Fibroblast of the aortic adventitia (primary cell): Measurements from ENCODE around the gene APOL4. TPM values are rescaled to one million over a fixed set of nuclear protein-coding genes. Genes with fewer than 3 reads are reported as not detected.
"Not testable (repeated sequence)": the region's sequence is repeated elsewhere in the genome, so short reads cannot be mapped to it uniquely, and the experiment has no call there.

Source experiments
- DNase-seq: peaks from one replicate; pipeline ENCODE4 v3.0.0-alpha.2; 2010; ENCODE audit warnings: low read depth
- H3K4me3 ChIP-seq: 2 replicates; pipeline ENCODE4 v1.5.1; 2011; ENCODE audit warnings: low read depth, mild to moderate bottlenecking, control low read depth, low read length, moderate library complexity
- total RNA-seq: library from RNA; depleted of rRNA; stranded (reverse); fragments of >200 nt; gene quantifications from 2 replicates; pipeline ENCODE4 v1.2.3, GENCODE V29; 2012; ENCODE audit warnings: low replicate concordance
- TF ChIP-seq, protein P1 (sequence below): IDR thresholded peaks from 2 replicates; pipeline ENCODE4 v1.5.1; 2011; ENCODE audit warnings: mild to moderate bottlenecking, low read length, control low read depth, inconsistent platforms; ENCODE audit not compliant: insufficient read depth

Gene APOL4
- total RNA-seq, 1 donor: 2.0 TPM

- TF ChIP-seq, protein P1, sequence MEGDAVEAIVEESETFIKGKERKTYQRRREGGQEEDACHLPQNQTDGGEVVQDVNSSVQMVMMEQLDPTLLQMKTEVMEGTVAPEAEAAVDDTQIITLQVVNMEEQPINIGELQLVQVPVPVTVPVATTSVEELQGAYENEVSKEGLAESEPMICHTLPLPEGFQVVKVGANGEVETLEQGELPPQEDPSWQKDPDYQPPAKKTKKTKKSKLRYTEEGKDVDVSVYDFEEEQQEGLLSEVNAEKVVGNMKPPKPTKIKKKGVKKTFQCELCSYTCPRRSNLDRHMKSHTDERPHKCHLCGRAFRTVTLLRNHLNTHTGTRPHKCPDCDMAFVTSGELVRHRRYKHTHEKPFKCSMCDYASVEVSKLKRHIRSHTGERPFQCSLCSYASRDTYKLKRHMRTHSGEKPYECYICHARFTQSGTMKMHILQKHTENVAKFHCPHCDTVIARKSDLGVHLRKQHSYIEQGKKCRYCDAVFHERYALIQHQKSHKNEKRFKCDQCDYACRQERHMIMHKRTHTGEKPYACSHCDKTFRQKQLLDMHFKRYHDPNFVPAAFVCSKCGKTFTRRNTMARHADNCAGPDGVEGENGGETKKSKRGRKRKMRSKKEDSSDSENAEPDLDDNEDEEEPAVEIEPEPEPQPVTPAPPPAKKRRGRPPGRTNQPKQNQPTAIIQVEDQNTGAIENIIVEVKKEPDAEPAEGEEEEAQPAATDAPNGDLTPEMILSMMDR: no peak
Observed at GRCh38 chr22:36163497-36163896, 38.1 kb downstream of the APOL4 start.

GRCh38 chr22:36162127-36163034 is 39.2 kb downstream of the APOL4 start:
- DNase-seq: no peak
- TF ChIP-seq, protein P1: no peak
- no peak overlapping the region for H3K4me3 ChIP-seq

More at GRCh38 chr22:36163497-36163896, 38.1 kb downstream of the APOL4 start:
- no peak overlapping the region for H3K4me3 ChIP-seq
- no peak for DNase-seq

DNA sequence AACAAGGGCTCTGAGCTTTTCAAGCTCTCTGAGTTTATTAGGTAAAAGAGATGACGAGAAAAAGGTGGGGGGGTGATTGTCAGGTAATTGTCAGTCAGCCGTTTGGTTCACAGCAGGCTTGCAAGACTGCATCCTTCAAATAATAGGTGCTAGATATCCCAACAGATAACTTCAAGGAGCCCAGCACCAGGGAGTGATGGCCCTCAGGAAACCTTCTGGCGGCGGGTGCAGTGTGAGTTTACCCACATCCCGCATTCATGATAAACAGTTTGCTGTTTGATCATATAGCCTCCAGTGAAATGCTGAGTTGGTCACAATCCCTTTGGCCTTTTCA is 39.8 kb downstream of the APOL4 start:
- not testable (repeated sequence) for DNase-seq, H3K4me3 ChIP-seq

DNA sequence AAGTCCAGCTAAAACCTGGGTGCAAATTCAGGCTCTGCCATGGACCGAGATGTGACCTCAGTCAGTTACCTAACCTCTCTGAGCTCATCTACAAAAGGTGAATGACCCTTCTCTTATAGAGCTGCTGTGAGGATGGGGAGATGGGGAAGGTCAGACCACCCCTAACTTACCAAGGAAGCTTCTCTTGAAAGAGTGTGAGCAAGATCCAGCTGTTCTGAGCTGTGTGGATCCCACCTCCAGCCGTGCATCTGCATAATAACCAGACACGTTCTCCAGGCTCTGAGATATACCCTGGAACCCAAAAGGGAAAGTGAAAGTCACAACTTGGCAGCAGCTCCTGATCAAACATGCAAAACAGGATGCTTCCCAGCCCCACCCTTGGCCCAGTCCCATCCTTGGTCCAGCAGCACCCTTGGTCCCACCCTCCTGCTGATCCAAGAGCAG is 41.1 kb downstream of the APOL4 start, which contains the start of gene APOL3:
Gene APOL3 (minus strand): TSS at position 257 of the 444 bp plus-strand sequence. CDS start 11,700 bp downstream, outside the sequence.
- peak within 1 kb of the TSS; percentile 65 for H3K4me3 ChIP-seq
- TF ChIP-seq, protein P1: no peak
- peak; percentile 90 for DNase-seq

DNA sequence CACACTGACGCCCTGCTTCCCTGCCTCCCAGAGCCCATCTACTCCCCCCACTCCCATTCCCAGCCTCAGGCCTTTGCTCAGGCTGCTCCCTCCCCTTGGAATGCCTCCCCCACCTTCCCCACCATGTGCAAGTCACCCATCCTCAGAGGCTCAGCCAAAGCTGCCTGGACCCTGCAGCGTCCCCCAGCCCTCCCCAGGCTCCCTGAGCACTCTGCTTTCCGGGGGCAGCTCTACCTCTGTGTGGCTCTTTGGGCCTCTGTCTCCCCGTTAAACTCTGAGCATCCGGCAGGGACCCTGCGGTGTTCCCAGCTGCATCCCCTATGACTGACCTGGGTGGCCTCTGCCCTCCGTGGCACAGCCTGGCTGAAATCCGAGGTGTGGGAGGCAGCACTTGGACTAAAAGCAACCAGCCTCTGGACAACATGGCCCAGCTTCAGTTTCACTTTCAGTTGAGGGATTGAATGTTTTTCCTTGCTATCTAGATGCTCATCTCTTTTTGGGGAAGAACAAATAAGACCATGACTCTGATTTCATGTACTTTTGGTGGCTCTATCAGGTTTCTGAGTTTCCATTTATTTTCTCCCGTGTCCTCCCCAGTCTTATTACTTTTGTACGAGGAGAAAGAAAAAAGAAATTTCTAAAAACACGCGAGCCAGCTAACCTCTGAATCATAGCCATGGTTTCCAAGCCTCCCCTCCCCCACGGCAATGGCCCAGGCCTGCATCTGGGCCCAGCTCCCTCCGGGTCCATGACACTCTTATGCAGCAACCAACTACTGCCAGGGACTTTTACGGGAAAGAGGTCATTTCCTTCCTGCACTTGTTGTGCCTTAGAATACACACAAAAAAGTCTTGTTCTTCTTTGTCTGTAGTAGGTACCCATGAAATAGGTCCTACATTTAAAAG is 44.8 kb downstream of the APOL4 start:
- H3K4me3 ChIP-seq: peak overlapping the region; percentile 65
- TF ChIP-seq, protein P1: no peak
- peak; percentile 86 for DNase-seq

DNA sequence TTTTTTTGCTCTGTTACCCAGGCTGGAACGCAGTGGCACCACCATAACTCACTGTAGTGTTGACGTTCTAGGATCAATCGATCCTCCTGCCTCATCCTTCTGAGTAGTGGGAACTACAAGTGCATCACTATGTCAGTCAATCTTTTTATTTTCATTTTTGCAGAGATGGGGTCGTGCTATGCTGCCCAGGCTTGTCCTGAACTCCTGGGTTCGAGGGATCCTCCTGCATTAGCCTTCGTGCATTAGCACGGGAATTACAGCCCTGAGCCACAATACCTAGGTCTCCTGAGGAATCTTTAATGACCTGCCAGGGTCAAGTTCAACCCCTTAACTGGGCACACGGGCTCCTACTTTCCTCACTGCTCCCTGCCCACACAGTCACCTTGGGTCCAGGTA is 45.5 kb downstream of the APOL4 start:
- TF ChIP-seq, protein P1: no peak
- no peak for DNase-seq
- H3K4me3 ChIP-seq: peak overlapping the region; percentile 65

DNA sequence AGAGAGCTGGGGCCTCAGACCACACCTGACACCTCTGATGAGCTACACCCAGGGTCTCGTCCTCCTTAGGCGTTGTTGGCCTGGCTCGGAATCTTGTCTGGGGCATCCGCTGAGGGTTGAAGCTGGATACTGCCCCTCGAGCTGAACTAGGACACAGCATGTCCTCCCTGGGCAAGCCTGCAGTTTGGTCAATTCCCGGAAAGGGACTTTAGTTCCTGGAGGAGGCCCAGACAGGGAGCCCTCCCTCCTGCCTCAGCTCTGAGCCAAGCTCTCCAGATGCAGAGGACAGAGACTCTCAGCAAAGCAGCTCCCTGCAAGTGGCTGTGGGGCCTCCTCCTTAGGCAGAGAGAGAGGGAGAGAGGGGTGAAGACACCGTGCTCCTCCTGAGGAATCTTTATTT is 45.9 kb downstream of the APOL4 start:
- TF ChIP-seq, protein P1: no peak
- peak overlapping the region; percentile 22 for H3K4me3 ChIP-seq

More for the DNA sequence above, 45.9 kb downstream of the APOL4 start:
- peak; percentile 49 for DNase-seq
